SK-N-SH treated with all-trans-retinoic acid at 6 μM for 48 hours (cell line): Measurements from ENCODE around the gene KCNIP4.
"Not testable (repeated sequence)": the region's sequence is repeated elsewhere in the genome, so short reads cannot be mapped to it uniquely, and the experiment has no call there.

Source experiments
- BACH2 ChIP-seq: fragments of 250-450 bp; sonication (Bioruptor Pico); IDR thresholded peaks from 2 replicates; pipeline ENCODE4 v1.9.0; 2021; ENCODE audit warnings: mild to moderate bottlenecking, borderline replicate concordance
- RARB ChIP-seq: fragments of 250-450 bp; sonication (Bioruptor Pico); IDR thresholded peaks from 2 replicates; pipeline ENCODE4 v1.8.0; 2021; ENCODE audit warnings: mild to moderate bottlenecking, moderate library complexity
- SNAI2 ChIP-seq: fragments of 250-450 bp; sonication (Bioruptor Pico); IDR thresholded peaks from 2 replicates; pipeline ENCODE4 v1.5.0; 2020; ENCODE audit warnings: mild to moderate bottlenecking, moderate library complexity
- ZC3H10 ChIP-seq: fragments of 250-450 bp; sonication (Bioruptor Pico); IDR thresholded peaks from 2 replicates; pipeline ENCODE4 v1.5.1; 2021; ENCODE audit warnings: mild to moderate bottlenecking, moderate library complexity
- ZFP3 ChIP-seq: fragments of 250-450 bp; sonication (Bioruptor Pico); IDR thresholded peaks from 2 replicates; pipeline ENCODE4 v1.5.0; 2020; ENCODE audit warnings: mild to moderate bottlenecking, moderate library complexity
- ZFP30 ChIP-seq: fragments of 450-650 bp; formaldehyde crosslinking; IDR thresholded peaks from 2 replicates; pipeline ENCODE4 v1.5.0; 2022; ENCODE audit warnings: mild to moderate bottlenecking, moderate library complexity
- TF ChIP-seq, protein P1 (sequence below): fragments of 250-450 bp; sonication (Bioruptor Pico); IDR thresholded peaks from 2 replicates; pipeline ENCODE4 v1.8.0; 2020; ENCODE audit warnings: mild to moderate bottlenecking, moderate library complexity, borderline replicate concordance
- TF ChIP-seq, protein P2 (sequence below): fragments of 250-450 bp; sonication (Bioruptor Pico); IDR thresholded peaks from 2 replicates; pipeline ENCODE4 v1.5.1; 2020; ENCODE audit warnings: low read depth, mild to moderate bottlenecking, moderate library complexity
- TF ChIP-seq, protein P3 (sequence below): fragments of 250-450 bp; sonication (Bioruptor Pico); IDR thresholded peaks from 2 replicates; pipeline ENCODE4 v1.5.0; 2020; ENCODE audit warnings: mild to moderate bottlenecking, moderate library complexity

DNA sequence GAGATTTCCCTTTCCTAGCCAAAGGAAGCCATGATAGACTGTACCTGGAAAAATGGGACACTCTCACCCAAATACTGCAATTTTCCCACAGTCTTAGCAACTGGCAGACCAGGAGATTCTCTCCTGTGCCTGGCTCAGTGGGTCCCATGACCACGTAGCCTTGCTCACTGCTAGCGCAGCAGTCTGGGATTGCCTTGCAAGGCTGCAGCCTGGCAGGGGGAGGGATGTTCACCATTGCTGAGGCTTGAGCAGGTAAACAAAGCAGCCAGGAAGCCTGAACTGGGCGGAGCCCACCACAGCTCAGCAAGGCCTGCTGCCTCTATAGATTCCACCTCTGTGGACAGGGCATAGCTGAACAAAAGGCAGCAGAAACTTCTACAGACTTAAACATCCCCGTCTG lies 596.2 kb downstream of the KCNIP4 start:
- TF ChIP-seq, protein P1, sequence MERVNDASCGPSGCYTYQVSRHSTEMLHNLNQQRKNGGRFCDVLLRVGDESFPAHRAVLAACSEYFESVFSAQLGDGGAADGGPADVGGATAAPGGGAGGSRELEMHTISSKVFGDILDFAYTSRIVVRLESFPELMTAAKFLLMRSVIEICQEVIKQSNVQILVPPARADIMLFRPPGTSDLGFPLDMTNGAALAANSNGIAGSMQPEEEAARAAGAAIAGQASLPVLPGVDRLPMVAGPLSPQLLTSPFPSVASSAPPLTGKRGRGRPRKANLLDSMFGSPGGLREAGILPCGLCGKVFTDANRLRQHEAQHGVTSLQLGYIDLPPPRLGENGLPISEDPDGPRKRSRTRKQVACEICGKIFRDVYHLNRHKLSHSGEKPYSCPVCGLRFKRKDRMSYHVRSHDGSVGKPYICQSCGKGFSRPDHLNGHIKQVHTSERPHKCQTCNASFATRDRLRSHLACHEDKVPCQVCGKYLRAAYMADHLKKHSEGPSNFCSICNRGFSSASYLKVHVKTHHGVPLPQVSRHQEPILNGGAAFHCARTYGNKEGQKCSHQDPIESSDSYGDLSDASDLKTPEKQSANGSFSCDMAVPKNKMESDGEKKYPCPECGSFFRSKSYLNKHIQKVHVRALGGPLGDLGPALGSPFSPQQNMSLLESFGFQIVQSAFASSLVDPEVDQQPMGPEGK (CRISPR knock-in tag): not testable (repeated sequence)
- not testable (repeated sequence) for TF ChIP-seq ZFP30 (CRISPR knock-in tag); BACH2 (CRISPR knock-in tag); ZFP3 (CRISPR knock-in tag); ZC3H10; RARB (CRISPR knock-in tag); SNAI2 (CRISPR knock-in tag)
- TF ChIP-seq, protein P2, sequence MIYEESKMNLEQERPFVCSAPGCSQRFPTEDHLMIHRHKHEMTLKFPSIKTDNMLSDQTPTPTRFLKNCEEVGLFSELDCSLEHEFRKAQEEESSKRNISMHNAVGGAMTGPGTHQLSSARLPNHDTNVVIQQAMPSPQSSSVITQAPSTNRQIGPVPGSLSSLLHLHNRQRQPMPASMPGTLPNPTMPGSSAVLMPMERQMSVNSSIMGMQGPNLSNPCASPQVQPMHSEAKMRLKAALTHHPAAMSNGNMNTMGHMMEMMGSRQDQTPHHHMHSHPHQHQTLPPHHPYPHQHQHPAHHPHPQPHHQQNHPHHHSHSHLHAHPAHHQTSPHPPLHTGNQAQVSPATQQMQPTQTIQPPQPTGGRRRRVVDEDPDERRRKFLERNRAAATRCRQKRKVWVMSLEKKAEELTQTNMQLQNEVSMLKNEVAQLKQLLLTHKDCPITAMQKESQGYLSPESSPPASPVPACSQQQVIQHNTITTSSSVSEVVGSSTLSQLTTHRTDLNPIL (CRISPR knock-in tag): not testable (repeated sequence)
- TF ChIP-seq, protein P3, sequence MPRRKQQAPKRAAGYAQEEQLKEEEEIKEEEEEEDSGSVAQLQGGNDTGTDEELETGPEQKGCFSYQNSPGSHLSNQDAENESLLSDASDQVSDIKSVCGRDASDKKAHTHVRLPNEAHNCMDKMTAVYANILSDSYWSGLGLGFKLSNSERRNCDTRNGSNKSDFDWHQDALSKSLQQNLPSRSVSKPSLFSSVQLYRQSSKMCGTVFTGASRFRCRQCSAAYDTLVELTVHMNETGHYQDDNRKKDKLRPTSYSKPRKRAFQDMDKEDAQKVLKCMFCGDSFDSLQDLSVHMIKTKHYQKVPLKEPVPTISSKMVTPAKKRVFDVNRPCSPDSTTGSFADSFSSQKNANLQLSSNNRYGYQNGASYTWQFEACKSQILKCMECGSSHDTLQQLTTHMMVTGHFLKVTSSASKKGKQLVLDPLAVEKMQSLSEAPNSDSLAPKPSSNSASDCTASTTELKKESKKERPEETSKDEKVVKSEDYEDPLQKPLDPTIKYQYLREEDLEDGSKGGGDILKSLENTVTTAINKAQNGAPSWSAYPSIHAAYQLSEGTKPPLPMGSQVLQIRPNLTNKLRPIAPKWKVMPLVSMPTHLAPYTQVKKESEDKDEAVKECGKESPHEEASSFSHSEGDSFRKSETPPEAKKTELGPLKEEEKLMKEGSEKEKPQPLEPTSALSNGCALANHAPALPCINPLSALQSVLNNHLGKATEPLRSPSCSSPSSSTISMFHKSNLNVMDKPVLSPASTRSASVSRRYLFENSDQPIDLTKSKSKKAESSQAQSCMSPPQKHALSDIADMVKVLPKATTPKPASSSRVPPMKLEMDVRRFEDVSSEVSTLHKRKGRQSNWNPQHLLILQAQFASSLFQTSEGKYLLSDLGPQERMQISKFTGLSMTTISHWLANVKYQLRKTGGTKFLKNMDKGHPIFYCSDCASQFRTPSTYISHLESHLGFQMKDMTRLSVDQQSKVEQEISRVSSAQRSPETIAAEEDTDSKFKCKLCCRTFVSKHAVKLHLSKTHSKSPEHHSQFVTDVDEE: not testable (repeated sequence)
